ENCODE data around the gene C1orf56.
A peak's percentile ranks its signal among the peaks of the same experiment; 100 is the strongest.

Gene C1orf56

GRCh38 chr1:151002051-151002450 is 45.5 kb upstream of the C1orf56 start:
- Histone ChIP-seq H2BK5ac (ENCODE audit: low read length) (no peak overlapping the region), H3K27ac (ENCODE audit: low read depth, low read length) (no peak overlapping the region), H3K79me2 (ENCODE audit: control insufficient read depth, insufficient read depth, low read length) (no peaks in the 10 kb centered on the region), H3K36me3 (ENCODE audit: control insufficient read depth, insufficient read depth, low read length) (no peaks in the 10 kb centered on the region), H3K4me3 (ENCODE audit: low read length) (no peak overlapping the region), H3K9ac (ENCODE audit: low read length) (no peak overlapping the region), H2BK15ac (replicated peaks; ENCODE audit: low read depth) (no peak overlapping the region), H3K4ac (ENCODE audit: low read depth, low read length) (no peak overlapping the region), H2BK120ac (ENCODE audit: low read depth, low read length) (no peak overlapping the region), H3K4me2 (ENCODE audit: low read length) (no peak overlapping the region), H4K8ac (ENCODE audit: low read depth, low read length) (no peak overlapping the region), H3K4me1 (ENCODE audit: control insufficient read depth, low read depth, low read length) (peaks cover 7% of the 10 kb centered on the region), H3K23ac (ENCODE audit: low read length) (no peak overlapping the region), H4K5ac (ENCODE audit: low read length) (no peak overlapping the region), H3K18ac (ENCODE audit: low read length) (no peak overlapping the region), H3K79me1 (ENCODE audit: low read length) (no peaks in the 10 kb centered on the region), H2AK5ac (ENCODE audit: low read length) (no peak overlapping the region), H3K27me3 (ENCODE audit: insufficient read depth, low read length, poor library complexity) (no peaks in the 10 kb centered on the region), H3K56ac (ENCODE audit: low read length) (no peak overlapping the region)
- no peak for DNase-seq
- no CpG with 5 or more reads among the region's 3 CpGs for WGBS (ENCODE audit: extremely low coverage, insufficient coverage, low lambda C conversion rate)

GRCh38 chr1:151002611-151003010 is 44.9 kb upstream of the C1orf56 start:
- WGBS (ENCODE audit: extremely low coverage, insufficient coverage, low lambda C conversion rate) = no CpG with 5 or more reads among the region's 2 CpGs
- no peak for DNase-seq
- H3K4me1 ChIP-seq (ENCODE audit: control insufficient read depth, low read depth, low read length) = peaks cover 7% of the 10 kb centered on the region
- H3K56ac ChIP-seq (ENCODE audit: low read length) = no peak overlapping the region
- no peaks in the 10 kb centered on the region for H3K27me3 ChIP-seq (ENCODE audit: insufficient read depth, low read length, poor library complexity)
- H3K4me3 ChIP-seq (ENCODE audit: low read length) = no peak overlapping the region
- no peak overlapping the region for H2BK120ac ChIP-seq (ENCODE audit: low read depth, low read length)
- no peaks in the 10 kb centered on the region for H3K36me3 ChIP-seq (ENCODE audit: control insufficient read depth, insufficient read depth, low read length)
- no peak overlapping the region for H3K23ac ChIP-seq (ENCODE audit: low read length)
- no peak overlapping the region for H2BK5ac ChIP-seq (ENCODE audit: low read length)
- H3K79me2 ChIP-seq (ENCODE audit: control insufficient read depth, insufficient read depth, low read length) = no peaks in the 10 kb centered on the region
- H4K5ac ChIP-seq (ENCODE audit: low read length) = no peak overlapping the region
- H2BK15ac ChIP-seq (replicated peaks; ENCODE audit: low read depth) = no peak overlapping the region
- H4K8ac ChIP-seq (ENCODE audit: low read depth, low read length) = no peak overlapping the region
- no peak overlapping the region for H3K4ac ChIP-seq (ENCODE audit: low read depth, low read length)
- no peak overlapping the region for H3K18ac ChIP-seq (ENCODE audit: low read length)
- H3K9ac ChIP-seq (ENCODE audit: low read length) = no peak overlapping the region
- no peaks in the 10 kb centered on the region for H3K79me1 ChIP-seq (ENCODE audit: low read length)
- H3K27ac ChIP-seq (ENCODE audit: low read depth, low read length) = no peak overlapping the region
- no peak overlapping the region for H3K4me2 ChIP-seq (ENCODE audit: low read length)
- no peak overlapping the region for H2AK5ac ChIP-seq (ENCODE audit: low read length)

GRCh38 chr1:151003180-151003579 is 44.4 kb upstream of the C1orf56 start:
- H2BK5ac ChIP-seq (ENCODE audit: low read length) = no peak overlapping the region
- no peaks in the 10 kb centered on the region for H3K27me3 ChIP-seq (ENCODE audit: insufficient read depth, low read length, poor library complexity)
- H3K4ac ChIP-seq (ENCODE audit: low read depth, low read length) = no peak overlapping the region
- H3K4me1 ChIP-seq (ENCODE audit: control insufficient read depth, low read depth, low read length) = peaks cover 7% of the 10 kb centered on the region
- no peak overlapping the region for H3K4me2 ChIP-seq (ENCODE audit: low read length)
- no peak overlapping the region for H3K9ac ChIP-seq (ENCODE audit: low read length)
- no peak overlapping the region for H2AK5ac ChIP-seq (ENCODE audit: low read length)
- no peak overlapping the region for H3K23ac ChIP-seq (ENCODE audit: low read length)
- DNase-seq = no peak
- no peak overlapping the region for H3K18ac ChIP-seq (ENCODE audit: low read length)
- no peak overlapping the region for H2BK15ac ChIP-seq (replicated peaks; ENCODE audit: low read depth)
- H3K79me1 ChIP-seq (ENCODE audit: low read length) = no peaks in the 10 kb centered on the region
- H4K8ac ChIP-seq (ENCODE audit: low read depth, low read length) = no peak overlapping the region
- H3K4me3 ChIP-seq (ENCODE audit: low read length) = no peak overlapping the region
- H2BK120ac ChIP-seq (ENCODE audit: low read depth, low read length) = no peak overlapping the region
- no peaks in the 10 kb centered on the region for H3K36me3 ChIP-seq (ENCODE audit: control insufficient read depth, insufficient read depth, low read length)
- H3K79me2 ChIP-seq (ENCODE audit: control insufficient read depth, insufficient read depth, low read length) = no peaks in the 10 kb centered on the region
- no peak overlapping the region for H3K27ac ChIP-seq (ENCODE audit: low read depth, low read length)
- no peak overlapping the region for H3K56ac ChIP-seq (ENCODE audit: low read length)
- H4K5ac ChIP-seq (ENCODE audit: low read length) = no peak overlapping the region

GRCh38 chr1:151005729-151006319 is 41.7 kb upstream of the C1orf56 start:
- no peak overlapping the region for H3K4ac ChIP-seq (ENCODE audit: low read depth, low read length)
- H3K79me1 ChIP-seq (ENCODE audit: low read length) = peaks cover 2% of the 10 kb centered on the region
- H3K23ac ChIP-seq (ENCODE audit: low read length) = no peak overlapping the region
- no peaks in the 10 kb centered on the region for H3K79me2 ChIP-seq (ENCODE audit: control insufficient read depth, insufficient read depth, low read length)
- H2BK15ac ChIP-seq (replicated peaks; ENCODE audit: low read depth) = no peak overlapping the region
- H3K4me1 ChIP-seq (ENCODE audit: control insufficient read depth, low read depth, low read length) = peaks cover 7% of the 10 kb centered on the region
- H4K5ac ChIP-seq (ENCODE audit: low read length) = peak overlapping the region; percentile 39
- no peak overlapping the region for H3K18ac ChIP-seq (ENCODE audit: low read length)
- DNase-seq = no peak
- no CpG with 5 or more reads among the region's 4 CpGs for WGBS (ENCODE audit: extremely low coverage, insufficient coverage, low lambda C conversion rate)
- H4K8ac ChIP-seq (ENCODE audit: low read depth, low read length) = no peak overlapping the region
- no peak overlapping the region for H2BK120ac ChIP-seq (ENCODE audit: low read depth, low read length)
- no peak overlapping the region for H3K27ac ChIP-seq (ENCODE audit: low read depth, low read length)
- H3K56ac ChIP-seq (ENCODE audit: low read length) = peak overlapping the region; percentile 87
- H3K4me3 ChIP-seq (ENCODE audit: low read length) = no peak overlapping the region
- H2BK5ac ChIP-seq (ENCODE audit: low read length) = no peak overlapping the region
- no peaks in the 10 kb centered on the region for H3K36me3 ChIP-seq (ENCODE audit: control insufficient read depth, insufficient read depth, low read length)
- H3K9ac ChIP-seq (ENCODE audit: low read length) = peak overlapping the region; percentile 69
- no peaks in the 10 kb centered on the region for H3K27me3 ChIP-seq (ENCODE audit: insufficient read depth, low read length, poor library complexity)
- peak overlapping the region; percentile 68 for H3K4me2 ChIP-seq (ENCODE audit: low read length)
- H2AK5ac ChIP-seq (ENCODE audit: low read length) = no peak overlapping the region

GRCh38 chr1:151006327-151007052 is 41.1 kb upstream of the C1orf56 start, which contains the start of gene MINDY1:
MINDY1 (minus strand) TSS chr1:151006902; CDS start chr1:151002617, 4,285 bp downstream.
- Histone ChIP-seq H3K79me2 (ENCODE audit: control insufficient read depth, insufficient read depth, low read length) (no peaks in the 10 kb centered on the region), H2AK5ac (ENCODE audit: low read length) (no peak within 1 kb of the TSS), H3K23ac (ENCODE audit: low read length) (peak within 1 kb of the TSS; percentile 92), H3K79me1 (ENCODE audit: low read length) (peaks cover 2% of the 10 kb centered on the region), H3K4me3 (ENCODE audit: low read length) (peak within 1 kb of the TSS; percentile 8), H3K4ac (ENCODE audit: low read depth, low read length) (no peak within 1 kb of the TSS), H2BK120ac (ENCODE audit: low read depth, low read length) (no peak within 1 kb of the TSS), H3K4me1 (ENCODE audit: control insufficient read depth, low read depth, low read length) (peaks cover 7% of the 10 kb centered on the region), H3K36me3 (ENCODE audit: control insufficient read depth, insufficient read depth, low read length) (no peaks in the 10 kb centered on the region), H4K8ac (ENCODE audit: low read depth, low read length) (no peak within 1 kb of the TSS), H2BK5ac (ENCODE audit: low read length) (no peak within 1 kb of the TSS), H3K27me3 (ENCODE audit: insufficient read depth, low read length, poor library complexity) (no peaks in the 10 kb centered on the region), H3K4me2 (ENCODE audit: low read length) (peak within 1 kb of the TSS; percentile 68), H3K9ac (ENCODE audit: low read length) (peak within 1 kb of the TSS; percentile 69), H3K18ac (ENCODE audit: low read length) (no peak within 1 kb of the TSS), H4K5ac (ENCODE audit: low read length) (peak within 1 kb of the TSS; percentile 39), H2BK15ac (replicated peaks; ENCODE audit: low read depth) (no peak within 1 kb of the TSS), H3K27ac (ENCODE audit: low read depth, low read length) (peak within 1 kb of the TSS; percentile 40), H3K56ac (ENCODE audit: low read length) (peak within 1 kb of the TSS; percentile 87)
- DNase-seq = peak; percentile 98
- no CpG with 5 or more reads among the region's 18 CpGs for WGBS (ENCODE audit: extremely low coverage, insufficient coverage, low lambda C conversion rate)
